B cell (primary cell): Measurements from ENCODE around the gene BMP6.

Experiments
- CTCF ChIP-seq: fragments of 200-600 bp; IDR thresholded peaks from one replicate; pipeline ENCODE4 v1.8.0; 2022; ENCODE audit warnings: antibody characterized with exemption, mild to moderate bottlenecking
- EZH2 ChIP-seq: IDR thresholded peaks from 2 replicates; pipeline ENCODE4 v1.6.1; 2012; ENCODE audit warnings: borderline replicate concordance, low read depth, mild to moderate bottlenecking, moderate library complexity, low read length; ENCODE audit not compliant: insufficient read depth, poor library complexity, severe bottlenecking

GRCh38 chr6:7787137-7787608 lies 61.3 kb downstream of the BMP6 start:
- TF ChIP-seq CTCF (no peak), EZH2 (no peak)
